HG03196 (cell line): ENCODE results near the gene HK1.

ENCODE experiments used
- ATAC-seq: cut with Tn5 transposase; IDR thresholded peaks from one replicate; pipeline ENCODE4 v1.9.1; 2021; ENCODE audit not compliant: unreplicated experiment

The HK1 gene

GRCh38 chr10:69343905-69344304 lies 65.6 kb downstream of the HK1 start:
- ATAC-seq, result no peak

GRCh38 chr10:69344591-69345252 lies 66.4 kb downstream of the HK1 start:
- ATAC-seq, result peak; percentile 50

GRCh38 chr10:69345402-69345801 lies 67.1 kb downstream of the HK1 start:
- ATAC-seq, result no peak

- no peak for ATAC-seq
Measured at GRCh38 chr10:69345890-69346474, 67.7 kb downstream of the HK1 start.

- no peak for ATAC-seq
Measured at GRCh38 chr10:69346776-69347175, 68.5 kb downstream of the HK1 start.

- no peak for ATAC-seq
Measured at GRCh38 chr10:69348816-69349541, 70.7 kb downstream of the HK1 start.

- ATAC-seq, result no peak
Measured at GRCh38 chr10:69349542-69349888, 71.2 kb downstream of the HK1 start.

- no peak for ATAC-seq
Measured at GRCh38 chr10:69351589-69351988, 73.3 kb downstream of the HK1 start.

GRCh38 chr10:69352569-69353264 lies 74.4 kb downstream of the HK1 start:
- no peak for ATAC-seq

- no peak for ATAC-seq
Measured at GRCh38 chr10:69353977-69354635, 75.8 kb downstream of the HK1 start.

- ATAC-seq, result no peak
Measured at GRCh38 chr10:69356187-69356586, 77.9 kb downstream of the HK1 start.

GRCh38 chr10:69358148-69358795 lies 80.0 kb downstream of the HK1 start:
- ATAC-seq, result no peak

GRCh38 chr10:69359148-69359547 lies 80.9 kb downstream of the HK1 start:
- ATAC-seq, result no peak

- ATAC-seq, result no peak
Measured at GRCh38 chr10:69359594-69359993, 81.3 kb downstream of the HK1 start.

- ATAC-seq, result no peak
Measured at GRCh38 chr10:69360485-69361302, 82.4 kb downstream of the HK1 start.

GRCh38 chr10:69361303-69361614 lies 83.0 kb downstream of the HK1 start:
- no peak for ATAC-seq

GRCh38 chr10:69362471-69362954 lies 84.2 kb downstream of the HK1 start:
- no peak for ATAC-seq

- ATAC-seq, result no peak
Measured at GRCh38 chr10:69363666-69364065, 85.4 kb downstream of the HK1 start.

- ATAC-seq, result no peak
Measured at GRCh38 chr10:69364232-69364940, 86.1 kb downstream of the HK1 start.
